Ureter (tissue), 1 donor: ENCODE results near the gene ANO9. TPM values are rescaled to one million over a fixed set of nuclear protein-coding genes. Genes with fewer than 3 reads are reported as not detected.
"Not testable (repeated sequence)": the region's sequence is repeated elsewhere in the genome, so short reads cannot be mapped to it uniquely, and the experiment has no call there.

ENCODE experiments used
- DNase-seq: peaks from one replicate; pipeline ENCODE4 v3.0.0-alpha.2; 2020; ENCODE audit warnings: low spot score
- total RNA-seq: library from RNA; stranded (reverse); gene quantifications from one replicate; pipeline ENCODE4 v1.2.4, GENCODE V29; 2023
- donor health status: DM: yes; HTN: yes; CAD: no.

ANO9 gene
- total RNA-seq, 1 donor from 2014 or later: 17.9 TPM

DNA sequence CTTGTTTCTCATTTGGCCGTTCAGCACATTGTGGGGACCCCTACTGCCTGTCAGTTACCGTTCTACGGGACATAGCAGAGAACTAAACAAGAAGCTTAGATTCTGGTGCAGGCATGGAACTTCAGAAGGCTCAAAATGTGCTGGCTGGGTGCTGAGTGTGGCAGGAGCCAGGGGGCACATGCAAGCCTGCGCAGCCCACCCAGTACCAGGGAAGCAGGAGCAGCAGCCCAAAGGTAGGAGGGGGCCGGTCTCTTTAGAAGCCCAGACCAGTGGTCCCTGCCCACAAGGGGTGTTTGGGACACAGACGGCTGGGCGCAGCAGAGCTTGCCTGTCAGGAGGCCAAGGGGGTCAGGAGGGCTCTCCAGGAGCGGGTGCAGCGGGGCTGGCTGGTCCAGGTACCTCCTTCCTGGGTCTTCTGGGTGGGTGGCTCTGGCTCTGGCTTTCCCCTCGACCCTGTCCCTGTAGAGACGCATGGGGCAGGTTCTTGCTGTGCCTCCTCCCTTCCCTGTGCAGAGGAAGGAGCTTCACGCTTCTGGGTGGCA is 10.5 kb upstream of the ANO9 start:
- no peak for DNase-seq

GRCh38 chr11:451738-452137 is 9.9 kb upstream of the ANO9 start:
- no peak for DNase-seq

GRCh38 chr11:450809-451451 is 9.1 kb upstream of the ANO9 start:
- peak; percentile 80 for DNase-seq

- DNase-seq: peak; percentile 96
Observed at GRCh38 chr11:449889-450808, 8.3 kb upstream of the ANO9 start, which contains the start of gene PTDSS2. Gene PTDSS2 (plus strand): TSS chr11:450279. CDS start chr11:450456, 177 bp downstream.

DNA sequence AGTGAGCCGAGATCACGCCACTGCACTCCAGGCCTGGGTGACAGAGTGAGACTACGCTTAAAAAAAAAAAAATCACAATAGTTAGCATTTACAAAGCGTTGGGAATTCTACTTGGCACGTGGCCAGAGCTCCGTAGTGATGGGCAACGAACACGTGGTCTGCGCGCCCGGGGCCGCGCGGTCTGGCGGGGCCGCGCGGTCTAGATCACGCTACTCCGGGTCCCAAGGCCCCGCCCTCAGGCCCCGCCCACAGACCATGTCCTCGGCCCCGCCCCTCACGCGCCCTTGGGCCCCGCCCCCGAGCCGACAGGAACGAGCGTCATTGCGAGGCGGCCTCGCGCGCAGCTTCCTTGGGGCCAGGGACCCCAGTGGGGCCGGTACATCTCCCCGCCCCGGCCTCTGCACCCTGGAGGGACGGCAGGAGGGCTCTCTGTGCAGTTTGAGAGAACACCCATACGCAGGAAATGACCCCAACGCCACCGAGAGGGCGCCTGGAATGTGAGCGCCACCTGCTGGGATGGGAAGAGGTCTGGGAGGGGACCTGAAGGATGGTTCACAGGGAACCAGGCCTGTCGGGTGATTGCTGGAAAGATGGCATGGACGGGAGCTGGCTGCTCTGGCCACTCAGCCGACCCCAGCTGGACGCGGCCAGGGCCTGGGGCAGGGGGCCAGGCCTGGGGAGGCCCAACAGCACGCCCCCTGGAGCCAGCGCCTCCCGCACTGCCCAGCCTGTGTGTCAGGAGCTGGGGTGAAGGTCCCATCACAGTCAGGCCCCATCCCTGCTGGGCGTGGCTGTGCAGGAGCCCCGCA is 6.3 kb upstream of the ANO9 start:
- DNase-seq: peak; percentile 95

DNA sequence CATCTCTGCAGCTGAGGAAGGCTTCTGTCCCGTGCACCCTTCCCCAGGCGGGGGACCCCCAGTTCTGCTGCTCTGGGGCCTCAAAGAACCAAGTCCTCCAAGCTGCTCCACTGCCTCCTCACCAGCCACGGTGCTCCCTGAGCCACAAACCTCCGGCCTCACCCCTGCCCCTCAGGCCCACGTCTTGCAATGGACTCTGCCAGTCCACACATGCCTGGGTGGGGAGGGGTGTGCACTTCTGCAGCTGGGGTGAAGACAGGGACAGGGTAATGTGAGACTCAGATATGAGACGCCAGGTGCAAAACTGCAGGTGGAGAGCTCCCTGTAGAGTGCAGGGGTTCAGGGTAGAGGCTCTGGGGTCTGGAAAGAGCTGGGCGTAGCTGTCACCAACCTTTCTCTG is 5.1 kb upstream of the ANO9 start:
- DNase-seq: no peak

DNA sequence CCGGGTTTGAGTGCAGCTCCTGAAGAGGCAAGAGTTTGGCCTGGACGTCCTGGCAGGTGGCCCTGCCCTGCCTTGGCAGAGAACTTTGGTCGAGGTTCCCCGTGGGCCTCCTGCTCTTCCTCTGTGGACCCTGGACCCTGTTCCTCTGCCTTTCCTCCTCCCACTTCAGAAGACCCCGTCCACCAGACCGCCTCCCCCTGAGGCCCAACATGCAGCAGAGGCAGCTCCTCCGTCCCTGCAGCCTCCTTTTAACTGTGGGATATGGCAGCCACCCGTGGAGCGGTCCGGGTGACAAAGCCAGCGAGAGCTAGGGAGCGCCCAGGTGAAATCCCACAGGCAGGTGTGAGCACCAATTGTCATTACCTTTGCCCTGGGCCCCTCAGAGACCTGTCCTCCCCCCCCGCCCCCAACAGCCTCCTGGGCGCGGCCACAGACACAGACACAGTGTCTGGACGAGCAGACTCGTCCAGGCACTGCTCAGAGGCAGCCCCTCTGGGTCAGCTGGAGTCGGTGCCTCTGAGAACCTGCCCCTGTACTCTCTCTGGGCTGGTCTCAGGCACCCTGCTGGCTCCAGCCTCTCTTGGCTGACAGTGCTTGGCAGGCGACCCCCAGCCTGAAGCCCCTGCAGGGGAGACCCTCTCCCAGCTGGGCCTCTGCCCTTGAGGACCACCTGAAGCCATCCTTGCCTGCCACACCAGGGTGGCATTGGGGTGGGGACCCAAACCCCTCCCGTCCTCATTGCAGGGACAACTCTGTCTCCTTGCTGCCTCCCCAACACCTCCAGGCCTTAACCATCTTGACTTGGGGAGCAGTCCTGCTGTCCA is 4.2 kb upstream of the ANO9 start:
- DNase-seq: no peak

- no peak for DNase-seq
Observed at GRCh38 chr11:444396-445144, 2.8 kb upstream of the ANO9 start.

DNA sequence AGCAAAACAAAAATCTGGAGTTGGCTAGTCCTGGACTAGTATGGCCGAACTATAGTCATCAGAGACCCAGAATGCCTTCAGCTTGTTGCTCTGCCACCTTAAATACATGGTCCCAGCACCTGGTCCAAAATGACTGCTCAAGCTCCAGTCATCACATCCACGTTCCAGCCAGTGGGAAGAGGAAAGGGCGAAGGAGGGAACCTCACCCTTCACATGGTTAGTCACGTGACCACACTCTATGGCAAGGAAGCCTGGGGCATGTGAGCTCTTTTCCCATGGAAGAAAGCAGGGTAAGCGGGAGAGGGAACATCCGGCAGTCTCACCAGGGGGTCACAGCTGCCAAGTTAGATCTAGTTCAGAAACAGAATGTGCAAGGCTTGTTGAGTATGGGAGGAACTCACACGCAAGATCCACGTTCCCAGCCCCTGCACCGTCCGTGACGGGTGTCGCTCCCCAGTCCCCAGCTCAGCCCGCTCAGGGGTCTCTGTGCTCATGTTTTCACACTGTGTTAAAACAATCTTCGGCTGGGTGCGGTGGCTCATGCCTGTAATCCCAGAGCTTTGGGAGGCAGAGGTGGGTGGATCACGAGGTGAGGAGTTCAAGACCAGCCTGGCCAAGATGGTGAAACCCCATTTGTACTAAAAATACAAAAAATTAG is 1.9 kb upstream of the ANO9 start:
- no peak for DNase-seq

GRCh38 chr11:442611-443081 is 835 bp upstream of the ANO9 start:
- DNase-seq: no peak

- no peak for DNase-seq
Observed at GRCh38 chr11:441043-441417, 781 bp downstream of the ANO9 start.

GRCh38 chr11:440065-441042 is 1.5 kb downstream of the ANO9 start:
- no peak for DNase-seq

DNA sequence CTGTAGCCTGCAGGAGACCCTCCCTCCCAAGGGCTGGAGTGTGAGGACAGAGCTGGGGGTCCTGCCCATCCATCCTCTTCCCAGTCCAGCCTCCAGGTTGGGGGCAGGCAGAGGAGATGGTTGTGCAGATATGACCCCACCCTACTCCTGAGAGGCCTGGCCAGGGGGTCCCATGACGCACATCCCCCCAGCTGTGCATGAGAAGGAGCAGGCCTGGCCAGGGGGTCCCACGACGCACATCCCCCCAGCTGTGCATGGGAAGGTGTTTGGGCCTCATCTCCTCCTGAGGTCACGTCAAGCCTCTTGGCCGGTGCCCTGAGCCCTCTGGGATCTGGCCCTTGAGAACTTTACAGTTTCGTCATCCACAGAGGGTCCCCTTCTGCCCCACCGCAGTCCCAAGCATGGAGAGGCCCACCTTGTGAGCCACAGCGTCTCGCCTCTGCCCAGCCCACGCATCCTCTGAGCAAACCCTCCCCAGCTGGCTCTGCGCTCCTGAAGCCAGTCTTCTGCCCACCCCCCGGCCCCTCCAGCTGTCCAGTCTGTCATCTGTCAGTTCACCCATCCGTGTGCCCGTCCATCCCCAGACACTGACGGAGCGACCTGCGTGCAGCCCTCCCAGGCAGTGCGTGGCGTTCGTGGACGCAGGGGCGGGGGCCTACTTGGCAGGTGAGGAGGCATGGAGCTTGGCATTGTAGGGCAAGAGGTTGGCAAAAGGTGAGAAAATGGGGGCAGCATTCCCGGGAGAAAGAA is 2.3 kb downstream of the ANO9 start:
- DNase-seq: no peak

DNA sequence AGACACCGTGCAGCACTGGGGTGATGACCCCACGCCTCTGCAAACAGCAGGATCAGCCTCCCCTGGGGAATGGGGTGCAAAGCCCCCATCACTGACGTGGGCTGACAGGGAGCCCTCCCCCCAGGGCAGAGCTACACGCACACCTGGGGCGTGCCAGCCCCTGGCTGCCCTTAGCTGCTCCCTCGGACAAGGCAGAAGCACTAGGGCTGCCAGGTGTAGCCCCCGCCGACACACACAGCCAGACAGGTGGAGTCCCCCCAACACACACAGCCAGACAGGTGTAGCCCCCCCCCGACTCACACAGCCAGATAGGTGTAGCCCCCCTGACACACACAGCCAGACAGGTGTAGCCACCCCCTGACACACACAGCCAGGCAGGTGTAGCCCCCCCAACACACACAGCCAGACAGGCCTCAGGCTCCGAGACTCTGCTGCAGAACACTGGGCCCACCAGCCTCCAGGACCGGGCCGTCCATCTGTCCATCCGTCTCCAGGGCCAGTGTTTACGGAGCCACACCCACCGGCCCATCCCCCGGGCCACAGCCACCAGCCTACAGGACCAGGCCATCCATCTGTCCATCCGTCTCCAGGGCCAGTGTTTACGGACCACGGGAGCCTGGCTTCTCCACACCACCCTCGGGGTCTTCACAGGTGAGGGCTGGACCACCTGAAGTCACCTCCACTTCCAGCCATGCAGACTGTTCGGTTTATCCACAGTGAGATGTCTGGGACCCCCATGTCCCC is 3.5 kb downstream of the ANO9 start:
- no peak for DNase-seq

DNA sequence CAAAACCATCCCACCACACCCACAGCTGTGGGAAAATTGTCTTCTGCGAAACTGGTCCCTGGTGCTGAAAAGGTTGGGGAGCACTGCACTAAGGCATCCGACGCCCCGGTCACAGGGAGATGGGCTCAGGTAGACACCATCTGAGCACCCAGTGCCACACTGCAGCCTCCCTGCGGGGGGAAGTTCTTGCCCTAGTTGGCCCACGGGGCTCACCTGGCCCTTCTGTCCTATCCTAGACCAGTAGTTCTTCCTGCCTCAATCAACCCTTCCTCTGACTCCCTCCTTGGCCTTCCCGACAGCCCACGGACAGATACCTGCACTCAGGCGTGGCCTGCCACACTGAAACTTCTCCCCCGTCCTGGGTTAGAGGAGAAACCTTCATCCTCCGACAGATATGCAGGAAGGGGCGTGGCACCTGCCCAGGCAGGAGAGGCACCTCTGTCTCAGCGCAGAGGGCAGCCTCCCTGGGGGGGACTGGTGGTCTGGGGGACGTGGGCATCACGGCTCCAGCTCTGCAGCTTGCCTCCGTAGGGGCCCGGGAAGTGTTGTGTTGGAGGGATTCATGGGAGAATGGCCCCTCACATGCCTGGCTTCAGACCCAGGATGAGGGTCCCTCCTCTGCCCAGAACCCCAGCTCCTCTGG is 4.5 kb downstream of the ANO9 start:
- DNase-seq: no peak

DNA sequence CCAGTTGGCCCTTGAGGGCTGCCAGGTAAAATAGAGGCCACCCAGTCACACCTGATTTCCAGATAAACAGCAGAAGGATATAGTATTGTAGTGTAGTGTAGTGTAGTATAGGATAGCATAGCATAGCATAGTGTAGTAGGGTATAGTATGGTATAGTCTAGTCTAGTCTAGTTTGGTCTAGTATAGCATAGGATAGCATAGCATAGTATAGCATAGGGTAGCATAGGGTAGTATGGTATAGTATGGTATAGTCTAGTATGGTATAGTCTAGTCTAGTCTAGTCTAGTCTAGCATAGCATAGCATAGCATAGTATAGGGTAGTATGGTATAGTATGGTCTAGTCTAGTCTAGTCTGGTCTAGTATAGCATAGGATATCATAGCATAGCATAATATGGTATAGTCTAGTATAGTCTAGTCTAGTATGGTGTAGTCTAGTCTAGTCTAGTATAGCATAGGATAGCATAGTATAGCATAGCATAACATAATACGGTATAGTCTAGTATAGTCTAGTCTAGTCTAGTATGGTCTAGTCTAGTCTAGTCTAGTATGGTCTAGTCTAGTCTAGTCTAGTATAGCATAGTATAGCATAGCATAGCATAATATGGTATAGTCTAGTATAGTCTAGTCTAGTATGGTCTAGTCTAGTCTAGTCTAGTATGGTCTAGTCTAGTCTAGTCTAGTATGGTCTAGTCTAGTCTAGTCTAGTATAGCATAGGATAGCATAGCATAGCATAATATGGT is 6.6 kb downstream of the ANO9 start:
- DNase-seq: not testable (repeated sequence)
